Stimulated activated CD8-positive, alpha-beta memory T cell treated with anti-CD3 and anti-CD28 coated beads, Interleukin-4, amount 100 ng/mL, for 4 hours (primary cell): ENCODE results near the gene ASPSCR1.

Experiments used
- DNase-seq, 2 donors: peaks; one replicate each; pipeline ENCODE4 v3.0.0-alpha.2; 2020; ENCODE audit warnings: low read depth in 2 of 2, low spot score in 1 of 2

The ASPSCR1 gene

DNA sequence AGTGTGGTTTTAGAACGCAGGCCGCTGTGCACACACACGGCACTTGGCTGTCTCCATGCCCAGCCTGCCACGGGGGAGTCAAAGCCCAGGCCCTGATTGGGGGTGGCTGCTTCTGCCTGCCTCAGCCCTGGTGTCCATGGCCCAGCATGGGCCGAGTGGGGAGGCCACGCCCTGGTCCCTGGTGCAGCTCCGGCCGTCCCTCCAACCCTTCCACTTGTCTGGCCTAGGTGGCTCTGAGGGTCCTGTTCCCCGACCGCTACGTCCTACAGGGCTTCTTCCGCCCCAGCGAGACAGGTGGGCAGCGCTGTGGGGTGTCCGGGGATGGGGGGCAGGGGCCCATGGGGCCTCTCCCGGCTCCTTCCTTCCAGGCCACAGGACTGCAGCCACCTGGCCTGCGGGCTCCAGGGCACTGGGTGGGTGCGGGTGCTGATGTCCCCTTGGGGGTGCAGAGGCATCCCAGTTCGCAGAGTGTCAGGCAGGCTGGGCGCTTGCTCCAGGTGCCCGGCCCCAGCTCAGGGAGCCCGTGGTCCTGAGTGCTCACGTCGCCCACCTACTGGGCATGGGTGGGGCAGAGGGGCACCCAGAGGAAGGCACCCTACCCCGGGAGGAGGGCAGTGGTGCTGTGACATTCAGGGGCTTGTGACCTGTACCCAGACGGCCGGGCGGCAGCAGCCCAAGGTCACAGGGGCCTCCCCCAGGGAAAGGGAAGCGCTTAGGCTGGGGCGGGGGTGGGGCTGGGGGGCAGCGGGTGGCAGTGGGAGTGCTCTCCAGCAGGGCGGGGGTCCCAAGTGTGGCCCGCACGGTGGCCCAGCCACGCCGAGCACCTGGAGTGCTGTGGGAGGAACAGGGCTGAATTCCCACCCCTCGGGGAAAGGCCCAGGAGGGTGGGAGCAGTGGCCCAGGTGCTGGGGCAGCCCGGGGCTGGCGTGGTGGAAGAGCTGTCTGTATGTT lies 33.4 kb downstream of the ASPSCR1 start:
- no peak for DNase-seq

DNA sequence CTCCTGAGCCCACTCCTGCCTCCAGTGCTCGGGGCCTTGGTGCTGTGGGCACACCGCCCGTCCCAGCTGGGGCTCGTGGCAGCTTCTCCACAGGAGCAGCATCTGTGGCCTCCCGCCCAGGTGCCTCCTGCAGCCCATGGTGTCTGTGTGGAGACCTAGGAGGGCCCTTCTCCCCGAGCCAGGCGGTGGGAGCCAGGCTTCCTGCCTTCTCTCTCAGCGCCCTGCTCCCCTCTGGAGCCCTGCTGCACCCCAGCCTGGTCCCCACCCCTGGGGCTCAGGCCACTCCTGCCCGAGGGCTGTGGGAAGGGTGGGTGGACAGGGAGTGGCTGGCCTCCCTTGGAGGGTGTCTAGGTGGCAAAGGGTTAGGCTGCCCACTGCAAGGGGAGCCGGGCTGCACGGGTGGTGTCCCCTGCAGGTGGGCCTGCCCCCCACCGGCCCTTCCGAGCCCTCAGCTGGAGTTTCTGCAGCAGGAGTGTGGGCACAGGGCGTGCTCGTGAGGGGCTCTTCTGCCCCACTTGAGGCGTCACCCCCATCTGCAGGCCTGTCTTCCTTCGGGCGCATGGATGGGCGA lies 34.3 kb downstream of the ASPSCR1 start:
- no peak for DNase-seq

DNA sequence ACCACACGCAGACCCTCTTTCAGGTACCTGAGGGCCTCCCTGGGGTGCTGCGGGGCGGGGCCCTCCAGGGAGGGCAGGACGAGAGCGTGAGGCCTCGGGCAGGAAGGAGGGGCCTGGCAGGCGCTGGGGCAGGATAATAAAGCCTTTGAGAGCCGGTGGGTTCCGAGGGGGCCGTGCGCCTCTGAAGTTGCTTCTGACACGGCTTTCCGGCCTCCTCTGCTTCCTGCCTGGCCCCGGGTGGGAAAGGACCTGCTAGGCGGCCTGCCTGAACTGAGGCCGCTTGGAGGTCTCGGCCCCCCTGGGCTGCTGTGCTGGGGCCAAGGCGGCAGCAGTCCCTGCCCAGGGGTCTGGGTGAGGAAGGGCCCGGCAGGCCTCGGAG lies 34.8 kb downstream of the ASPSCR1 start:
- DNase-seq: no peak

DNA sequence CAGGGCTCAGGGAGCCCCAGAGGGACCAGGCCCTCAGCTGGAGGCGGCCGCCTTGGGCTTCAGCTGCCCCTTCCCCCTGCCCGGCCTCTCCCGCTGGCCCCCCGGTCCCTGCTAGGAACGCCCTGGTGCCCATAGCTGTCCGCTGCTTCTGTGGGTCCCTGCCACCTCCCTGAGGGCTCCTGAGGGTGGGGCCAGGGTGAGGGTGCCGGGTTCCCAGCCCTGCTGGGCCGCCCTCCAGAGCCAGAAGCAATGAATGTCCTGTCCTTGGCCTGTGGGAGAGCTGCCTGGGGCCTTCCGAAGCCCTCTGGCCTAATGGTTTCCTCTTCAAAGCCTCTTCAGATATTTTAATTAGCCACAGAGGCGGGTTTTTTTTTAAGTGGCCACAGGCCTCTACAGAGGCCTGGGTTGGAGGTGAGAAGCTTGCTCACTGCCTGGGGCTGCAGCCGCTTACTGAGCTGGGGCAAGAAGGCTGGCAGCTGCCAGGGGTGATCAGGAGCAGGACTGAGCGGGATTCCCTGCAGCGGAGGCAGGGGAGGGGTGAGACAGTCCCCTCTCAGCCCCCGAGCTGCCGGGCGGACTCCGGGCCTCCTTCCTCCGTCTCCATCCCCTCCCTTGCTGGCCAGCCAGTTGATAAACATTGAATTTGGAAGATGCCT lies 35.3 kb downstream of the ASPSCR1 start:
- DNase-seq: no peak

DNA sequence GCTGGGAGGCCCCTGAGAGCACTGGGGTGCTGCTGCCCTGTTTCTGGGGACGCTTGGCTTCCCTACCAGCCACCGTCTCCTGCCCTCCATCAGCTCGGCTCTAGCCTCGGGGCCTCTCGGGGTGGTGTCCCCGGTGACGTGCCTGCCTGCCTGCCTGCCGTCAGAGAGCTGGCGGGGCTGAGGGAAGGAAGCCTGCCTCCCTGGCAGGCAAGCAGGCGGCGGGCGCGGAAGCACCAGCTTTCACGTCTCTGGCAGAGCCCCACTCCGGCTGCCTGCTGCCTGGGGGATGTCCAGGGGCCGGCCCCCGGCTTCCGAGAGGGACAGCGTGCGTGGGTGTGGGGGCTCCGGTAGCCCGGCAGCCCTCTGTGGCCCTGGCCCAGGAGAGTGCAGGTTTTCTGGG lies 35.9 kb downstream of the ASPSCR1 start:
- no peak for DNase-seq

DNA sequence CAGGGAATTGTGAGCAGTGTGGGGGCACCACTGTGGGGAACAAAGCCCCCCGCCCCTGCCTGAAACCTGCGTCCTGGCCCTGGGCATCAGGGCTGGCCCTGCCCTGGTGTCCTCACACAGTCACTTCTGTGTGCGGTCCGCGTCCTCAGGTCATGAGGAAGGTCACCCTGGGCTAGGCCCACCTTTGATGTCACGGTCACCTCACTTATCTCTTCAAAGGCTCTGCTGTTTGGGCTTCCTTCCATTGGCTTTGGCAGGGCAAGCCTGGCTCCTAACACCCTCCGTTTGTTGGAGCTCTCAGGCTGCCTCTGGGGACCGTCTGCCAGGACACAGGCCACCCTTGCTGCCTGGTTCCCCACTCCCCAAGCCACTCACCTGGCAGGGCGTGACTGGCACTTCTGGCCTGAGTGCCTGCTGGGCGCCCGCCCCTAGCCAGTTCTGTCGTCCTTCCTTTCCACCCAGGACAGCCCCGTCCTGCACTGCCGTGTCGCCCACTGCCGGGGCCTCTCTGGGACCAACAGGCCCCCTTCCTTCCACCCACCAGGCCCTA lies 36.4 kb downstream of the ASPSCR1 start:
- no peak for DNase-seq

DNA sequence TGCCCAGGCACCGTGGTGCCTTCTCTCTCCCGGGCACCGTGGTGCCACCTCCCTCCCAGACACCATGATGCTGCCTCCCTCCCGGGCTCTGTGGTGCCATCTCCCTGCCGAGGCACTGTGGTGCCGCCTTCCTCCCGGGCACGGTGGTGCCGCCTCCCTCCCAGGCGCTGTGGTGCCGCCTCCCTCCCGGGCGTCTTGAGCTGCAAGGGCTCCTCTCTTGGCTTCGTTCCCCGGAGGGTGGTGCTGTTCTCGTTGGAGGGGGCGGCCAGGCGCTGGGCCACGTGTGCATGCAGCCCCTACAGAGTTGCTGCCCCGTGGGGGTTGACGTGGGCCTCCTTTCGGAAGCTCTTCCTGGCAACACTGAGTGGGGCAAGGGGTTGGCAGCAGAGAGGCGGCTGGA lies 37.0 kb downstream of the ASPSCR1 start:
- DNase-seq: no peak

DNA sequence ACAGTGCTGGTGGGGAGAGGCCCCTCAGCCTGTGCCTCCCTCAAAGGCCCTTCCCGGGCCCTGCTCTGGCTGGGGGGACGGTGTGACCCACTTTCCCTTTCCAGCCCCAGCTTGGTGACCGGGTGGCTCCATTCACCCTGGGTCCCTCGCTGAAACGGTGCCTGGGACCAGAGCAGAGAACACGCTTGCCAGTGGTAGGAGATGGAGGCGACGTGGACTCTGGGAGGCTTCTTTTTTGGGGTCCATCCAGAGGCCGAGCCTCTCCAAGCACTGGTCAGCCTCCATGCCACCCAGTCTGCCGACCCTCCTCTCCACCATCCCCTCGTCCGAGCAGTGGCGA lies 37.5 kb downstream of the ASPSCR1 start:
- no peak for DNase-seq

DNA sequence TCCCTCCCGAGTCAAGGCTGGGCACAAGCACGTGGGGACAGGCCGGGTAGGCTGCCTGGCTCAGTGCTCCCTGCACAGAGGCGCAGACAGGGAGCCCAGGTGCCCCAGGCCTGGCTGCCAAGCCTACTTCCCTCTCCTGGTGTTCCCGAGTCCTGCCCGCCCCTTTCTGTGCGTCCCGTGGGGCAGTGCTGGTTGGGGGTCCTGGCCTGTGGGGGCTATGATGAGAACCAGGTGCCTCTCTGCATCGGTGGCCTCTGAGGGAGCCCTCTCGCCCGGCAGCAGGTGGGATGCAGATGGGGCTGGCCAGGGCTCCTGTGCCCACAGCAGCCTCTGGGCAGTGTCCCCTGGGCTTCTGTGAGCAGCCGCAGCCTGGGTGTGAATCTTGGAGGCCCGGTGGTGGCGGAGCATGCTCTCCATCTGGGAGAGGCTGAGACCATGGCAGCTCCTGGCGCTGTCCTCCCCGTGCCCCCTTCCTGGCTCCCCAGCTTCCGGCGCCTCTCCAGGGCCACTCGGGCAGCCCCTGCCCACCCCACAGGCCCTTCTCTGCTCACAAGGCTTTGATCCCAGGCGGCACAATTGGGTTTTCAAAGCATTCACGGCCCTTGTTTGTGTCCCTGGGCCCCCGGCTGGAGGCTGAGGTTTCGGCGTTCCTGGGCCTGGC lies 38.0 kb downstream of the ASPSCR1 start:
- DNase-seq: no peak

DNA sequence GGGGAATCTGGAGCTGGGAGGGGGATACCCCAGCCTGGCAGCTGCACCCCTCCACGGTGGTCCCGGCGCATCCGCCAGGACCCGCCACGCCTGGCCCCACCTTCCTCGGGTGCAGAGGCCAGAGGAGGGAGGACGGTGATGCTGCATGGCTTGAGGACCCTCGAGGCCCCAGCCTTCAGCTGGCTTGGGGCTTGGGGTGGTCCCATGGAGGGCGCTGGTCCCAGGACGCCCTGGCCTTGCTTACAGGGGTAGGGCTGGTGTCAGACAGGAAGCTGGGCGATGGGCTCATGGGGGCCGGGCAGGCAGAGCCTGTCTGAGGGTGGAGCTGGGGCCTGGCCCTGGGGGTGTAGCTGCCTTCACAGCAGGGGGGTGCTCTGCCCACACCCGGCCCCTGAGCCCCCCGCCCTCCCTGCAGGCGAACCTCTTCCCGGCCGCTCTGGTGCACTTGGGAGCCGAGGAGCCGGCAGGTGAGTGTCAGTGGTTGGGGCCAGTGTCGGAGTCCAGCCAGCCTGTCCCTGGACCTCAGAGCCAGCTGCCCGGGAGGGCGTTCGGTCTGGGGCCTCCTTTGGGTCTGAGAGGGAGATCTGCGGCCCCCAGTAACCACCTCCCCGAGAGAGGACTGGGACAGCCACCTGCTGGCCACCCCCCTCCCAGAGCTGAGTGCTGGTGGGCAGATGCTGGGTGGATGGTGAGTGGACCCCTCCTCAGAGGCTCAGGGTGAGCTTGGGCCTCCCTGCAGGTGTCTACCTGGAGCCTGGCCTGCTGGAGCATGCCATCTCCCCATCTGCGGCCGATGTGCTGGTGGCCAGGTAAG lies 38.8 kb downstream of the ASPSCR1 start:
- no peak for DNase-seq

DNA sequence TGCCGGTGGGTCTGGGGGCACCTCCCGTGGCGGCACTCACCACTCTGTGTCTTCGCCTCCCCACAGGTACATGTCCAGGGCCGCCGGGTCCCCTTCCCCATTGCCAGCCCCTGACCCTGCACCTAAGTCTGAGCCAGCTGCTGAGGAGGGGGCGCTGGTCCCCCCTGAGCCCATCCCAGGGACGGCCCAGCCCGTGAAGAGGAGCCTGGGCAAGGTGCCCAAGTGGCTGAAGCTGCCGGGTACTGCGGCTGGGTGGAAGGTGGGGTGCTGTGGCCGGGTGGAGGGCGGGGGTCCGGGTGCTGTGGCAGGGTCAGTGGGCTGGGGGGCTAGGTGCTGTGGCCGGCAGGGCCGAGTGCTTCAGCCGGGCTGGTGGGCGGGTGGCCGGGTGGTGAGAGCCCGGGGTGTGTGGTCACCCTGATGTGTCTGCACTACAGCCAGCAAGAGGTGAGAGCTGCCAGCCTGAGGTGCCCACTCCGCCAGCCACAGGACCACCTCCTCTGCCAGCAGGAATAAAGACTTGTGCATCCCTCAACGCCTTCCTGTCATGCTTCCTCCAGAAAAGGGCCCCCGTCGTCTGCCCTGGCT lies 39.5 kb downstream of the ASPSCR1 start:
- DNase-seq: no peak

DNA sequence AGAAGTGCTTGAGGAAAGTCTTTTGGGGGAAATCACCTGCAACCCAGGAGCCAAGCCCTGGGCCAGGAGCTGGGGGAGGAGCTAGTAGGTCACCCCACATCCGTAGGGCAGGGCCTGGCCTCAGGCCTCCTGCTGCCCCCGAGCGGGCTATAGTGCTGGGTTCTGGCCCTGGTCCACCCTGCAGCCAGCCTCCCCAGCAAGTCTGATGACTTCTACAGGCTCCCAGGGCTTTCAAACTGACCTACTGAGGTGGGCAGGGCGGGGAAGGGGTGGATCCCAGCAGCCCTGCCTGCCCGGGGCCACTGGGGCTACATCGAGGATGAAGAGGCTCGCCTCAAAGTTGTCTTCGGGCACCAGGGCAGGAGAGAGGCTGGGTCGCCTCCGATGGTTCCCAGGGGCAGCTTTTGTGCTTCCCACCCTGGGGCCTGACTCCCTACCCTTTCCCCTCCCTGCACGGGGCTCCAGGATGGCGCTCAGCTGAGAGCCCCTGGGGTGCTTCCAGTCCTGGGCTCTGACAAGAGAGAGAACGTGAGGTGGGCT lies 40.3 kb downstream of the ASPSCR1 start:
- no peak for DNase-seq

DNA sequence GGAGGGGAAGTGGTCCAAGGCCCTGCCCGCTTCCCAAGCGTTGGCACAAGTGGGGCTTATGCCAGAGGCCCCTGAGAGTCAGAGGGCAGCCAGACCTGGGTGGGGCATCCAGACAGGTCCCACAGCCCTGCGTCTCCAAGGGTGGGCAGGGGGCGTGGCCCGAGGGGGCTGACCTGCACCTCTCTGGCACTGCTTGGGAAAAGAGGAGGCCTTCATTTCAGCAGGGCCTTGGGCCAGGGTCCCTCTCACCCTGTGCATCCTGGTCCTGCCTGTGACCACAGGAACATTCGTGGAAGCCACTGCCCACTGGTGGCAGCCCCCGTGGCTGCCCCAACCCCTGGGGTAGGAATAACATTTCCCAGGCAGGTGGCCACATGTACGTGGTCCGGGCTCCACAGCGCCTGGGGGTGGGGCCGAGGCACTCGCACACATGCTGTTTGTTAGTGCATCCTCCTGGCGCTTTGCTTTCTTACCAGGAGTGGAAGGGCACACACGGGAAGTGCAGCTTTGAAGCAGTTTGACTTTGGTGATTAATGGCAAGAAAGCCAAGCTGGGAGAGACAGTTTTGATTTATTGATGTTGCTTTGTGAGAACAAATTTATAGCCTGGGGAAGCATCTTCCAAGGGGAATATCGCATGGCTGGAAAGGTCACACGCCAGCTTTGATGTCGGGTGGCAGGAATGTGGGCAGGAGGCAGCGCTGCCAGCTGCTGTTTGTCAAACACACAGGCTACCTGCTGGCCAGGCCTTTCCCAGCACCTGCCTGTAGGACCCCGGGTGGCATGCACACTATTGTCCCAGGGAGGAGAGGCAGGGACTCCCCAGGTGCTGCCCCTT lies 40.9 kb downstream of the ASPSCR1 start:
- no peak for DNase-seq

DNA sequence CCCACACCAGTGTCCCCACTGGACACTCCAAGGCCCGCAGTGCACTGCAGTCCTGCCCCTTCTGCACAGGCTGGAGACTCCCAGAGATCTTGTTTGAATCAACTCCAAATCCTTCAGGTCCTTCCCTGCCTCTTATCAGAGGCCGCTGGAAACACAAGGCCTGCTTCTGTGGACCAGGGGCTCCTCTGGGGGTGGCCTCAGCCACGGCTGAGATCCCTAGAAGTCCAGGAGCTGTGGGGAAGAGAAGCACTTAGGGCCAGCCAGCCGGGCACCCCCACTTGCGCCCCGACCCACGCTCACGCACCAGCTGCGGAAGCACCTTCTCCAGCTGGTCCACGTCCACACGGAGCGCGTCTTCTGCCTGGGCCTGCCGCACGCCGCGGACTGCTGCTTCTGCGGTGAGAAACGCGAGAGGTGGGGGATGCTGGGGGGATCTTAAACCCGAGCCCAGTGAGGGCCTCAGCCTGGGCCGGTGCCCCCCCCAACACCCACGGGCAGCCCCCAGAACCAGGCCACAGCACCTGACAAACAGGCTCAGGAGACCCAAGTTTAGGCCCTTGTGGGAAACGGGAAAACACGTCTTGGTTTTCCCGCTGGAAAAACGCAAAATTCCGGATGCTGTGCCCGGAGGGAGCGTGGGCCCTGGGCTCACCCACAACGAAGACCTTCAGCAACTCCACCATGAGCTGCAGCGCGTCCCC lies 41.7 kb downstream of the ASPSCR1 start:
- DNase-seq: no peak

DNA sequence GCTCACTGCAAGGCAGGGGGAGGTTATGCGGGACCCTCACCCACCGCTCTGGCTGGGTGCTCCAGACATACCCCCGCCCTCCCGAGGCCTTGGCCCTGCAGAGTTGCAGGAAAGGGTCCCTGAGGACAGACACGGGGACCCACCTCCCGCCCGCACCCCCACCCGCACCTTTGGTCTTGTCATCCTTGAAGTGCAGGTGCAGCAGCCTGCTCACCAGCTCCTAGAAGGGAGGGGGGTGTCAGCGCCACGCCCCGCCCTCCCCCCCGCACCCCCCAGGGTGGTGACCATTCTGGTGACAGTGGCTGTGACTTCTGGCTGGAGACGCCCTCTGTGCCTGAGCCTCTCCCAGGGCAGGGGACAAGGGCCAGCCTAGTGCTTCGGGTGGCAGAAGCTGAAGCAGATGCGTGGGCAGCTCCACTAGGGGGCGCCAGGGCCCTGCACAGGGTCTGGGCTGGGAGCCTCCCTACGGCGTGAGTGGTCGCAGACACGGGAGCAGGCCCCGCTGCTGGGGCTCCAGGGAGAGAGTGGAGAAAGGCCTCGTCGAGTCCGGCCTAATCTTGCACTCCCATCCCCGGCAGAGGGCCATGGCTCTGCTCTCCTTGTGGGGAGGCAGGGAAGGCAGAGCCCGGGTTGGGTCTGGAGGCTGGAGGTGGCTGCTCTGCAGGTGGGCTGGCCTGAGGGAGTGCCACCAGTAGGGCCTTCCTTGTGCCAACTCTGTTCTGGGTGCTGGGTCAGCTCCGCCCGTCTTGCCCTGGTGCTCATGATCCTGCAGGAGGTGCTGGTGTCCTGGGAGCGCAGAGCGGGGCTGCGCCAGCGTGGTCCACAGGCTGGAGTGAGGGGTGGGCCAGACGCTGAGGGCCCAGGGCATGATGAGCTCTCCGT lies 42.5 kb downstream of the ASPSCR1 start:
- DNase-seq: peak in 1 of 2 donors; percentile 29

DNA sequence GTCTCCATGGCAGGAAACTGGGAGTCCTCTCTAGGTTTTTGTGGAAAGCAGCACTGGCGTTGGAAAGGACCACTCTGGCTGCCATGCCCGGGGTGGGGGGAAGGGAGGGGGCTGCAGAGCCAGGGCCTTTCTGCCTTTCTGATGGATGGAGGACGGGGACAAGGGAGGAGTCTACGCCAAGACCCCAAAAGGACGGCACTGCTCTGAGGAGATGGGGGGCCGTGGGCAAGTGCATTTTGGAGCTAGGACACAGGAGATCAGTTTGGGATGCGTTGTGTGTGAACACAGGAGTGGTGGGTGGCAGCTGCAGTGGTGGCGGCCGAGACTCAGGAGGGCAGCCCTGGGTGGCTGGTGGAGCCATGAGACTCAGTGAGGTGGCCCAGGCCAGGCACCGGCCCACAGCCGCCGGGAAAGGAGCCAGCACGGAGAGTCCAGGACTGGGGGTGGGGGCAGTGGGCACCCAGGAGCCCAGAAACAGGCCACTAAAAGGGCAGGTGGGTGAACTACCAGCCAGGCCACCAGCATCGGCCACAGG lies 43.2 kb downstream of the ASPSCR1 start:
- DNase-seq: no peak
